DND-41 (cell line): ENCODE results near the gene SRMS.
"Not testable (repeated sequence)": the region's sequence is repeated elsewhere in the genome, so short reads cannot be mapped to it uniquely, and the experiment has no call there.

Experiments
- ATAC-seq: fragments of 200-7000 bp; cut with Tn5 transposase; 3 replicates; pipeline ENCODE4 v1.9.1; 2021; ENCODE audit warnings: low read depth; ENCODE audit not compliant: insufficient read depth
- DNase-seq: peaks from one replicate; pipeline ENCODE4 v3.0.0-alpha.2; 2020
- H2AFZ ChIP-seq: 2 replicates; pipeline ENCODE4 v1.6.0; 2012; ENCODE audit warnings: low read depth, low read length
- H3K27ac ChIP-seq: 2 replicates; pipeline ENCODE4 v1.5.1; 2012; ENCODE audit warnings: low read length, inconsistent platforms
- H3K27me3 ChIP-seq: fragments of 200-600 bp; sonication (generic); 2 replicates; pipeline ENCODE4 v1.6.0; 2012; ENCODE audit warnings: low read length, mild to moderate bottlenecking, inconsistent platforms; ENCODE audit not compliant: insufficient read depth, poor library complexity
- H3K36me3 ChIP-seq: 2 replicates; pipeline ENCODE4 v1.5.1; 2012; ENCODE audit warnings: low read length, inconsistent platforms; ENCODE audit not compliant: insufficient read depth
- H3K4me1 ChIP-seq: 2 replicates; pipeline ENCODE4 v1.5.1; 2012; ENCODE audit warnings: mild to moderate bottlenecking, low read length; ENCODE audit not compliant: insufficient read depth
- H3K4me2 ChIP-seq: 2 replicates; pipeline ENCODE4 v1.6.0; 2012; ENCODE audit warnings: mild to moderate bottlenecking, moderate library complexity, low read length, inconsistent platforms; ENCODE audit not compliant: insufficient read depth
- H3K4me3 ChIP-seq, 2 experiments: fragments of 200-600 bp in 1 of 2; shearing (Covaris generic) in 1 of 2; 2 replicates each; pipeline ENCODE4 v1.5.1; 2012 to 2016; ENCODE audit warnings: inconsistent platforms in 2 of 2, low read length in 2 of 2, mild to moderate bottlenecking in 2 of 2, low read depth in 1 of 2, moderate library complexity in 1 of 2
- H3K79me2 ChIP-seq: 2 replicates; pipeline ENCODE4 v1.6.0; 2012; ENCODE audit warnings: low read length, inconsistent platforms; ENCODE audit not compliant: insufficient read depth
- H3K9ac ChIP-seq: 2 replicates; pipeline ENCODE4 v1.6.0; 2012; ENCODE audit warnings: low read depth, mild to moderate bottlenecking, inconsistent platforms, low read length, moderate library complexity
- H3K9me3 ChIP-seq: 2 replicates; pipeline ENCODE4 v1.5.1; 2012; ENCODE audit warnings: low read length, moderate library complexity, mild to moderate bottlenecking, inconsistent platforms; ENCODE audit not compliant: insufficient read depth, severe bottlenecking
- H4K20me1 ChIP-seq: 2 replicates; pipeline ENCODE4 v1.6.0; 2012; ENCODE audit warnings: low read length; ENCODE audit not compliant: insufficient read depth
- CTCF ChIP-seq: IDR thresholded peaks from 2 replicates; pipeline ENCODE4 v1.5.1; 2012; ENCODE audit warnings: borderline replicate concordance, low read length, moderate library complexity, mild to moderate bottlenecking; ENCODE audit not compliant: poor library complexity, severe bottlenecking; ENCODE audit errors: extremely low read depth
- EZH2 ChIP-seq: IDR thresholded peaks from 3 replicates; pipeline ENCODE4 v1.6.1; 2012; ENCODE audit warnings: borderline replicate concordance, low read depth, mild to moderate bottlenecking, moderate library complexity, low read length, inconsistent platforms; ENCODE audit not compliant: severe bottlenecking

The SRMS gene

DNA sequence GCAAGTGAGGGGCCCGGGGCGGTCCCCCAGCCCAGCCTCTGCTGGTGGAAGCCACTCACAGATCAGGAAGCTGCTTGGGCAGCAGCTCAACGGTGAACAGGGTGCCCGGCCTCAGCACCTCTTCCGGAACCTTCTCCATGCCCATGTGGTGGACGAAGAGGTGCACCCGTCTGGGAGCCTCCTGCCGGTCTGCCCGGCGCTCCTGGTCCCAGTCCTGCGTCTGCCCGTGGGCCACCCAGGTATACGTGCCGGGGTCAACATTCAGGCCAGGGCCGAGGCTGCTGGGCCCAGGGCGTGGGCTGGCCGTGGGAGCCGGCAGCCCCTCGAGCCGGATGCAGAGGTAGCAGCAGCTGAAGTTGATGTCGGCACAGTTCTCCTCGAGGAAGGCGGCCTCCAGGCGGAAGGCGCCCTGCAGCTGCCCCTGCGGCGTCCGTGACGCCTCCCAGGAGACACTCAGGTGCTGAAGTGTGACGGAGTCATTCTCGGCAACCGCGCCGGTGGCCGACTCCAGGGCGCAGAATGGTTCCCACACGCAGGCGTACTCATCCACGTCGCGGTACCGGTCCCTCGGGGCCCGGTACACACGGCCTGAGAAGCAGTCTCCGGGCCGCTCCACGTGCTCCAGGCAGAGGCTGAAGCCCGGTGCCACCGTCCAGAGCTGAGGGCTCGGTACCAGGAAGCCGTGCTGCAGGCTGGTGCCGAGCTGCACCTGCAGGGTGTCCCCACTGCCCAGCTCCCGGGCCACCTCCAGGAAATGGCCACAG lies 15.1 kb upstream of the SRMS start:
- Histone ChIP-seq H4K20me1 (peaks cover 10% of the 10 kb centered on the region), H3K4me1 (no peaks in the 10 kb centered on the region; the same call in 1 of the 2 replicates), H3K27me3 (no peaks in the 10 kb centered on the region), H3K27ac (no peak overlapping the region), H3K9me3 (no peaks in the 10 kb centered on the region), H2AFZ (no peak overlapping the region), H3K79me2 (no peaks in the 10 kb centered on the region), H3K4me2 (no peak overlapping the region), H3K4me3 (no peak overlapping the region), H3K36me3 (no peaks in the 10 kb centered on the region), H3K9ac (no peak overlapping the region)
- ATAC-seq (no peak), DNase-seq (no peak)
- TF ChIP-seq EZH2, result no peak

DNA sequence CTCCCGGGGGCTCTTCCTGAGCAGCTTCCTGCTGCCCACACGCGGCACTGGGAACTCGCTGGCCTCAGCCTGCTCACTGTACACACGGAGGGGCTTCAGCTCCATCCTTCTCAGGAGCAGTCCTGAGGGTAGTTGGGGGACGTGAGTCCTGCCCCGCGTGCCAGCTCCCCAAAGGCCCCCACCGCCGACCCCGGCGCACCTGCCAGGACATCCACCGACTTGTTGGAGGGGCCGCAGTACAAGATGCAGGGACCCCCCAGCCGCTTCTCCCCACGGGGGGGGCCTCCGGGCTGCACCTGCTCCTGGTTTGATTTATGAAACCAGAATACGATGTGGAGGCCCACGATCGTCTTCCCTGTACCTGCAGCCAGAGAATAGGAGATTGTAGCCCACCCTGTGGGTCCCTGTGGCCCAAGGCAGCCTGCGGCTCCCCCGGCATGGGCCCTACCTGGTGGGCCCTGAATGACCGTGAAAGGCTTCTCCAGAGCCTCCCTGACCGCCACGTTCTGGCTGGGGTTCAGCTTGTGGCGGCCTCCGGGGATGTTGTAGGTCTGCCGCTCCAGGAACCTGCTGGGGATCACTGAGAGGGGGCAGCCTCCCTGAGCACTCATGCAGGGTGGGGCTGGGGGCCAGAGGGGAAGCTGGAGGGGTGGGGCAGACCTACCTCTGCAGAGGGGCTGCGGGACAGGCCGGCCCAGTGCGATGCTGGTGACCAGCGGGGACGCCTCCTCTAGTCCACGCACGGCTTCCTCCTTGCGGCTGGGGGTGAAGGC lies 14.3 kb upstream of the SRMS start:
- H3K9me3 ChIP-seq, result no peaks in the 10 kb centered on the region
- no peak for TF ChIP-seq CTCF
- no peak for TF ChIP-seq EZH2
- H3K79me2 ChIP-seq, result no peaks in the 10 kb centered on the region
- no peaks in the 10 kb centered on the region for H3K27me3 ChIP-seq
- no peaks in the 10 kb centered on the region for H3K4me1 ChIP-seq
- no peak overlapping the region for H3K9ac ChIP-seq
- DNase-seq (no peak), ATAC-seq (no peak)
- no peaks in the 10 kb centered on the region for H3K36me3 ChIP-seq
- no peak overlapping the region for H2AFZ ChIP-seq
- peaks cover 3% of the 10 kb centered on the region for H4K20me1 ChIP-seq
- no peak overlapping the region for H3K4me3 ChIP-seq
- no peak overlapping the region for H3K4me2 ChIP-seq
- no peak overlapping the region for H3K27ac ChIP-seq

DNA sequence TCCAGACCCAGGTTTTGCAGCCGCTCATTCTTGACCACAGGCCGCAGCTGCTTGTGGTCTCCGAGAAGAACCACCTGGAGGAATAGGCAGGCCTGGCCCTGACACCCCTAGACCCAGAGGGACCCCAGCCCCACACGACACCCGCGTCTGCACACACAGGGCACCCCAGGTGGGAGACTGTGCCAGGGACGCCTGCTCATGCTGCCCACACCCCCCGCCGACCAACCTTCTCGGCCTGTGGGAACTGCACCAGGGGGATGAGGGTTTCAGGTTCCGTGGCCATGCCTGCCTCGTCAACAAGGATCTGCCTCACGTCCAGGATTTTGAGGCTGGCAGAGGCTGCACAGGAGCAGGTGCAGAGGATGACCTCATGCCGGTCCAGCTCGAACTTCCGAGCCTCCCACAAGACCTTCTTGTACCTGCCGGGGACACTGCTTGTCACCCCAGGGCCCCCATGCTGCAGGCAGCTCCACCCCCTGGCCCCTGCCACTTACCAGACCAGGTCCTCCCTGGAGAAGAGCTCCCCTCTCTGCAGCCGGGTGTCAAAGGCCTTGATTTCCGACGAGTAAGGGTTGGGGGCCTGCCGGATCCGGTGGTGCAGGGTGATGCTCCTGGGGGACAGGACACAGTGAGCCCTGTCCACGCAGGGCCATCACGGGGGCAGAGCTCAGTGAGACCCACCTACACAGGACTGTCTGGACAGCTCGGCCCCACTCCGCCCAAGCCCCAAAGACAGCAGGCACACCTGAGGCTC lies 13.5 kb upstream of the SRMS start:
- Histone ChIP-seq H3K4me2 (no peak overlapping the region), H3K4me3 (no peak overlapping the region), H3K36me3 (no peaks in the 10 kb centered on the region), H3K9me3 (no peaks in the 10 kb centered on the region), H3K79me2 (no peaks in the 10 kb centered on the region), H4K20me1 (no peaks in the 10 kb centered on the region; the same call in 1 of the 2 replicates), H3K9ac (no peak overlapping the region), H3K27ac (no peak overlapping the region), H2AFZ (no peak overlapping the region), H3K4me1 (no peaks in the 10 kb centered on the region), H3K27me3 (no peaks in the 10 kb centered on the region)
- DNase-seq, result no peak
- TF ChIP-seq CTCF (no peak), EZH2 (no peak)
- no peak for ATAC-seq

DNA sequence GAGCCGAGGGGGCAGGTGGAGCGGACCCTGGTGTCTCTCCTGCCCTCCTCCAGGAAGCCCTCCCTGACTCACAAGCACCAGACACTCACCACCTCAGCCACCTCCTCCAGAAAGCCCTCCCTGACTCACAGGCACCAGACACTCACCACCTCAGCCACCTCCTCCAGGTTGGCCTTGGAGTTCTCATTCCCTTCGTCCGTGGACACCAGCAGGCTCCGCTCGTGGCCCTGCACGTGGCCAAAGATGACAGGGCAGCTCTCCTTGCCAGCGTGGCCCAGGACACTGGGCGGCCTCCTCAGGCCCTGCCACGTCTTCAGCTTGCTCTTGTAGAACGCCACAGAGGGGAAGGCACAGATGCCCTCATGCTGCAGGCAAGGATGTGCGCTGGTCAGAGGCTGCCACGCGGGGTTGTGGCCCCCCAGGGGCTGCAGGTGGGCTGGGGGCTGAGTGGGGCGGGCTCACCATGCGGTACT lies 12.8 kb upstream of the SRMS start:
- Histone ChIP-seq H3K27ac (no peak overlapping the region), H3K79me2 (no peaks in the 10 kb centered on the region), H3K36me3 (no peaks in the 10 kb centered on the region), H3K4me1 (no peaks in the 10 kb centered on the region), H3K4me2 (no peak overlapping the region), H3K9ac (no peak overlapping the region), H2AFZ (no peak overlapping the region), H3K27me3 (no peaks in the 10 kb centered on the region), H3K4me3 (no peak overlapping the region), H4K20me1 (no peaks in the 10 kb centered on the region; the same call in 1 of the 2 replicates), H3K9me3 (no peaks in the 10 kb centered on the region)
- DNase-seq, result no peak
- no peak for ATAC-seq
- TF ChIP-seq EZH2, result no peak
- TF ChIP-seq CTCF, result no peak

DNA sequence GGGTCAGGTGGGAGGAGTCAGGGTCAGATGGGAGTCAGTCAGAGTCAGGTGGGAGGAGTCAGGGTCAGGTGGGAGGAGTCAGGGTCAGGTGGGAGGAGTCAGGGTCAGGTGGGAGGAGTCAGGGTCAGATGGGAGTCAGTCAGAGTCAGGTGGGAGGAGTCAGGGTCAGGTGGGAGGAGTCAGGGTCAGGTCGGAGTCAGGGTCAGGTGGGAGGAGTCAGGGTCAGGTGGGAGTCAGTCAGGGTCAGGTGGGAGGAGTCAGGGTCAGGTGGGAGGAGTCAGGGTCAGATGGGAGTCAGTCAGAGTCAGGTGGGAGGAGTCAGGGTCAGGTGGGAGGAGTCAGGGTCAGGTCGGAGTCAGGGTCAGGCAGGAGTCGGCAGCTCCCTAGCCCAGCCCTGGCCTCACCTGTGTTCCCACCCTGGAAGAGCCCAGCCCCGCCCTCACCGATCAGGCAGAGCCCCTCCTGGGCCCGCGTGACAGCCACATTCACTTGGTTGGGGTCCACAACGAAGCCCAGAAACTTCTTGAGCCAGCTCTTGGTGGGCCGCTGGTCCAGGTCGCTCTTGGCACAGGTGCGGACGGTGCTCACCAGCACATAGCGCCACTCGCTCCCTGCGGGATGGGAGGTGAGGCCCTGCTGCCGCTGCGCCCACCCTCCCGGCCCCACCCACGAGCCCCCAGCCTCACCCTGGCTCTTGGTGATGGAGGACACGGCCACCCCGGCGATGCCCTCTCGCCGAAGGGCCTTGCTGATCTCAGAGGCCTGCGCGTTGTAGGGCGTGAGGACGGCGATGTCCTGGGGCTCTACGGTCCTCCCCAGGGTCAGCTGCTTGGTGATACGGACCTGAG lies 12.2 kb upstream of the SRMS start:
- ATAC-seq, H3K36me3 ChIP-seq, H3K4me2 ChIP-seq, H3K9me3 ChIP-seq, H3K9ac ChIP-seq, DNase-seq, H2AFZ ChIP-seq, H3K4me3 ChIP-seq, H4K20me1 ChIP-seq, H3K27me3 ChIP-seq, H3K4me1 ChIP-seq, H3K27ac ChIP-seq, H3K79me2 ChIP-seq: not testable (repeated sequence)
